ENCODE measurements around the gene TUBB8. TPM values are rescaled to one million over a fixed set of nuclear protein-coding genes. Genes with fewer than 3 reads are reported as not detected.

TUBB8 gene
- total and polyA plus RNA-seq, 9 of the 15 experiments (the other 6 are each of a cell fraction or from before 2014, with no cell fraction given) = 0.07 TPM; not detected in 8

DNA sequence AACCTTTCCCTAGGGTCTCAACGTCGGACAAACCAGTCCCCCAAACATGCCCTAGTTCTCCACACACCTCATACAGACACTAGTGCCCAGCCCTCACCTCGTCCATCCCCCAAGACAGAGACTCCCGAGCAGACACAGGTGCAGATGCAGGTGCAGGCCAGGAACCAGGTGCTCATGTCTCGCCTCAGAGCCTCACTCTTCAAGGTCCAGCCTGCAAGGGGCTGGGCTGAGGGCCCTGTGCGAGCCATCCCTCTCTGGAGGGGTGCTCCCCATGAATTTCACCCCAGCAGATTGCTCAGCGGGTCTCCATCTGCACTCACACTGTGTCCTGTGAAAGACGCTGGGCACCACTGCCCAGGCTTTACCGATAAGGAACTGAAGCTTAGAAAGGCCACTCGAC lies 36.9 kb upstream of the TUBB8 start (continued):
- TF ChIP-seq, protein P1, sequence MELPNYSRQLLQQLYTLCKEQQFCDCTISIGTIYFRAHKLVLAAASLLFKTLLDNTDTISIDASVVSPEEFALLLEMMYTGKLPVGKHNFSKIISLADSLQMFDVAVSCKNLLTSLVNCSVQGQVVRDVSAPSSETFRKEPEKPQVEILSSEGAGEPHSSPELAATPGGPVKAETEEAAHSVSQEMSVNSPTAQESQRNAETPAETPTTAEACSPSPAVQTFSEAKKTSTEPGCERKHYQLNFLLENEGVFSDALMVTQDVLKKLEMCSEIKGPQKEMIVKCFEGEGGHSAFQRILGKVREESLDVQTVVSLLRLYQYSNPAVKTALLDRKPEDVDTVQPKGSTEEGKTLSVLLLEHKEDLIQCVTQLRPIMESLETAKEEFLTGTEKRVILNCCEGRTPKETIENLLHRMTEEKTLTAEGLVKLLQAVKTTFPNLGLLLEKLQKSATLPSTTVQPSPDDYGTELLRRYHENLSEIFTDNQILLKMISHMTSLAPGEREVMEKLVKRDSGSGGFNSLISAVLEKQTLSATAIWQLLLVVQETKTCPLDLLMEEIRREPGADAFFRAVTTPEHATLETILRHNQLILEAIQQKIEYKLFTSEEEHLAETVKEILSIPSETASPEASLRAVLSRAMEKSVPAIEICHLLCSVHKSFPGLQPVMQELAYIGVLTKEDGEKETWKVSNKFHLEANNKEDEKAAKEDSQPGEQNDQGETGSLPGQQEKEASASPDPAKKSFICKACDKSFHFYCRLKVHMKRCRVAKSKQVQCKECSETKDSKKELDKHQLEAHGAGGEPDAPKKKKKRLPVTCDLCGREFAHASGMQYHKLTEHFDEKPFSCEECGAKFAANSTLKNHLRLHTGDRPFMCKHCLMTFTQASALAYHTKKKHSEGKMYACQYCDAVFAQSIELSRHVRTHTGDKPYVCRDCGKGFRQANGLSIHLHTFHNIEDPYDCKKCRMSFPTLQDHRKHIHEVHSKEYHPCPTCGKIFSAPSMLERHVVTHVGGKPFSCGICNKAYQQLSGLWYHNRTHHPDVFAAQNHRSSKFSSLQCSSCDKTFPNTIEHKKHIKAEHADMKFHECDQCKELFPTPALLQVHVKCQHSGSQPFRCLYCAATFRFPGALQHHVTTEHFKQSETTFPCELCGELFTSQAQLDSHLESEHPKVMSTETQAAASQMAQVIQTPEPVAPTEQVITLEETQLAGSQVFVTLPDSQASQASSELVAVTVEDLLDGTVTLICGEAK (IDR thresholded peaks at IDR 0.05) = no peak
- TF ChIP-seq, protein P1 (CRISPR knock-in tag; IDR thresholded peaks at IDR 0.05) = no peak
- TF ChIP-seq HMG20A (CRISPR knock-in tag; conservative IDR thresholded peaks at IDR 0.05) (no peak), ZFP30 (CRISPR knock-in tag; IDR thresholded peaks at IDR 0.05; ENCODE audit: borderline replicate concordance) (no peak), ZNF165 (CRISPR knock-in tag; IDR thresholded peaks at IDR 0.05; ENCODE audit: borderline replicate concordance) (no peak), NCOA6 (IDR thresholded peaks at IDR 0.05) (no peak), SRSF9 (IDR thresholded peaks at IDR 0.05; ENCODE audit: borderline replicate concordance, low read depth, low read length) (no peak), ESRRA (IDR thresholded peaks at IDR 0.05; ENCODE audit: borderline replicate concordance, low read depth) (no peak), E4F1 (CRISPR knock-in tag; IDR thresholded peaks at IDR 0.05; ENCODE audit: borderline replicate concordance) (no peak)
- TF ChIP-seq, protein P2, sequence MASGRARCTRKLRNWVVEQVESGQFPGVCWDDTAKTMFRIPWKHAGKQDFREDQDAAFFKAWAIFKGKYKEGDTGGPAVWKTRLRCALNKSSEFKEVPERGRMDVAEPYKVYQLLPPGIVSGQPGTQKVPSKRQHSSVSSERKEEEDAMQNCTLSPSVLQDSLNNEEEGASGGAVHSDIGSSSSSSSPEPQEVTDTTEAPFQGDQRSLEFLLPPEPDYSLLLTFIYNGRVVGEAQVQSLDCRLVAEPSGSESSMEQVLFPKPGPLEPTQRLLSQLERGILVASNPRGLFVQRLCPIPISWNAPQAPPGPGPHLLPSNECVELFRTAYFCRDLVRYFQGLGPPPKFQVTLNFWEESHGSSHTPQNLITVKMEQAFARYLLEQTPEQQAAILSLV (tag; IDR thresholded peaks at IDR 0.05) = no peak
